Measurements from ENCODE around the gene BBIP1.

BBIP1 gene

GRCh38 chr10:110861930-110862649, 56.9 kb downstream of the BBIP1 start:
- DNase-seq (ENCODE audit: low read depth) = no peak

GRCh38 chr10:110861476-110861875, 57.5 kb downstream of the BBIP1 start:
- DNase-seq (ENCODE audit: low read depth) = no peak

- peak; percentile 28 for DNase-seq (ENCODE audit: low read depth)
Measured at GRCh38 chr10:110860576-110861241, 58.3 kb downstream of the BBIP1 start.

GRCh38 chr10:110859973-110860376, 59.0 kb downstream of the BBIP1 start:
- DNase-seq (ENCODE audit: low read depth) = no peak

GRCh38 chr10:110859206-110859972, 59.6 kb downstream of the BBIP1 start:
- no peak for DNase-seq (ENCODE audit: low read depth)

- no peak for DNase-seq (ENCODE audit: low read depth)
Measured at GRCh38 chr10:110858297-110858934, 60.6 kb downstream of the BBIP1 start.

GRCh38 chr10:110857265-110858171, 61.5 kb downstream of the BBIP1 start:
- no peak for DNase-seq (ENCODE audit: low read depth)

- DNase-seq (ENCODE audit: low read depth) = no peak
Measured at GRCh38 chr10:110853921-110854605, 64.9 kb downstream of the BBIP1 start.

GRCh38 chr10:110852947-110853346, 66.0 kb downstream of the BBIP1 start:
- no peak for DNase-seq (ENCODE audit: low read depth)

GRCh38 chr10:110852255-110852896, 66.6 kb downstream of the BBIP1 start:
- DNase-seq (ENCODE audit: low read depth) = no peak

- no peak for DNase-seq (ENCODE audit: low read depth)
Measured at GRCh38 chr10:110851020-110851612, 67.9 kb downstream of the BBIP1 start.

- DNase-seq (ENCODE audit: low read depth) = no peak
Measured at GRCh38 chr10:110850099-110850498, 68.9 kb downstream of the BBIP1 start.
